GM12878 (cell line): ENCODE data around the gene RBBP8NL. TPM values are rescaled to one million over a fixed set of nuclear protein-coding genes. Genes with fewer than 3 reads are reported as not detected.

Experiments
- ATAC-seq: fragments of 200-7000 bp; cut with Tn5 transposase; 3 replicates; pipeline ENCODE4 v1.9.1; 2020; ENCODE audit warnings: mild to moderate bottlenecking, moderate library complexity
- BruUV-seq: library from RNA; stranded (reverse); fragments of 400-500 nt; replicated peaks from 2 replicates; lab custom pipeline; 2021; lab: Mats Ljungman, UMichigan
- CTCF ChIA-PET: fragments of 300-600 bp; sonication (Branson Sonifier 250); formaldehyde crosslinking; extraction: SDS; loops from one replicate; lab custom pipeline; 2021; ENCODE audit warnings: inconsistent platforms; lab: Yijun Ruan, JAX
- POLR2A ChIA-PET: fragments of 350-600 bp; formaldehyde crosslinking; extraction: SDS; loops from one replicate; lab custom pipeline; 2021; ENCODE audit warnings: inconsistent platforms; lab: Charles Lee
- RAD21 ChIA-PET: fragments of 300-600 bp; sonication (Branson Sonifier 250); formaldehyde crosslinking; loops from one replicate; lab custom pipeline; 2023; ENCODE audit warnings: antibody characterized with exemption; ENCODE audit not compliant: unreplicated experiment; lab: Charles Lee
- SMC1A ChIA-PET: fragments of 300-600 bp; sonication (Branson Sonifier 250); formaldehyde crosslinking; loops from one replicate; lab custom pipeline; 2023; ENCODE audit not compliant: unreplicated experiment, uncharacterized antibody; lab: Charles Lee
- DNase-seq: peaks from one replicate; pipeline ENCODE4 v3.0.0-alpha.2; 2011; ENCODE audit warnings: low read depth, low spot score
- FAIRE-seq: peaks from 3 replicates; lab custom pipeline; 2011; peaks lifted over from hg19 to GRCh38; lab: Jason Lieb, UNC
- H2AFZ ChIP-seq: 2 replicates; pipeline ENCODE4 v1.6.0; 2011; ENCODE audit warnings: low read depth, low read length, control low read depth; ENCODE audit not compliant: control insufficient read depth
- H3K27ac ChIP-seq: 2 replicates; pipeline ENCODE4 v1.5.1; 2011; ENCODE audit warnings: control low read depth; ENCODE audit not compliant: control insufficient read depth, insufficient read depth
- H3K27me3 ChIP-seq, 2 experiments: replicated peaks in 1 of 2; 2 replicates each; pipeline versions ENCODE4 v1.6.0 to v1.6.1; 2011; ENCODE audit warnings: low read length in 1 of 2; ENCODE audit not compliant: control insufficient read depth in 2 of 2, insufficient read depth in 2 of 2
- H3K36me3 ChIP-seq, 2 experiments: 2 replicates each; pipeline ENCODE4 v1.5.1; 2011; ENCODE audit warnings: low read length in 1 of 2; ENCODE audit not compliant: control insufficient read depth in 2 of 2, insufficient read depth in 2 of 2
- H3K4me1 ChIP-seq: 2 replicates; pipeline ENCODE4 v1.6.1; 2011; ENCODE audit warnings: mild to moderate bottlenecking, low read length, moderate library complexity, mixed read lengths; ENCODE audit not compliant: control insufficient read depth, insufficient read depth
- H3K4me2 ChIP-seq: 2 replicates; pipeline ENCODE4 v1.6.0; 2011; ENCODE audit warnings: control low read depth; ENCODE audit not compliant: control insufficient read depth, insufficient read depth
- H3K4me3 ChIP-seq: fragments of 200-600 bp; sonication (generic); 2 replicates; pipeline ENCODE4 v1.5.1; 2016
- H3K79me2 ChIP-seq: 2 replicates; pipeline ENCODE4 v1.6.0; 2011; ENCODE audit warnings: low read length; ENCODE audit not compliant: control insufficient read depth, insufficient read depth
- H3K9ac ChIP-seq: 2 replicates; pipeline ENCODE4 v1.8.0; 2011; ENCODE audit warnings: low read length, control low read depth, mixed read lengths; ENCODE audit not compliant: control insufficient read depth, insufficient read depth
- H3K9me3 ChIP-seq: replicated peaks from 3 replicates; pipeline ENCODE4 v1.5.1; 2011; ENCODE audit warnings: mild to moderate bottlenecking, low read length; ENCODE audit not compliant: control insufficient read depth, insufficient read depth
- H4K20me1 ChIP-seq: 2 replicates; pipeline ENCODE4 v1.6.0; 2011; ENCODE audit not compliant: control insufficient read depth, insufficient read depth
- HCFC1 ChIP-seq: fragments of 150-350 bp; IDR thresholded peaks from 2 replicates; pipeline ENCODE4 v1.6.1; 2014; ENCODE audit warnings: low read length
- HDAC6 ChIP-seq: fragments of 200-600 bp; sonication (generic); IDR thresholded peaks from one replicate; pipeline ENCODE4 v1.8.0; 2017; ENCODE audit warnings: antibody characterized with exemption; ENCODE audit not compliant: unreplicated experiment
- MTA3 ChIP-seq: IDR thresholded peaks from 2 replicates; pipeline ENCODE4 v1.6.1; 2012; ENCODE audit warnings: low read length, inconsistent platforms, borderline replicate concordance
- MYC ChIP-seq: IDR thresholded peaks from 2 replicates; pipeline ENCODE4 v1.6.1; 2011; ENCODE audit warnings: mild to moderate bottlenecking, low read length, moderate library complexity, inconsistent platforms; ENCODE audit not compliant: insufficient read depth, insufficient replicate concordance, insufficient read length, severe bottlenecking
- NFYB ChIP-seq: IDR thresholded peaks from 2 replicates; pipeline ENCODE4 v1.6.1; 2011; ENCODE audit warnings: low read depth, mild to moderate bottlenecking, low read length, improper control_type of control experiment, moderate library complexity; ENCODE audit not compliant: insufficient read depth
- PAX5 ChIP-seq: IDR thresholded peaks from 2 replicates; pipeline ENCODE4 v1.6.1; 2011; ENCODE audit warnings: low read depth, low read length, borderline replicate concordance
- PML ChIP-seq: IDR thresholded peaks from 2 replicates; pipeline ENCODE4 v1.6.1; 2012; ENCODE audit warnings: low read length, inconsistent platforms
- POLR2AphosphoS5 ChIP-seq: IDR thresholded peaks from 2 replicates; pipeline ENCODE4 v1.6.1; 2011; ENCODE audit warnings: mild to moderate bottlenecking, low read length, inconsistent platforms
- POU2F2 ChIP-seq: IDR thresholded peaks from 3 replicates; pipeline ENCODE4 v1.6.1; 2011; ENCODE audit warnings: low read depth, mild to moderate bottlenecking, low read length, borderline replicate concordance
- SMAD5 ChIP-seq: IDR thresholded peaks from 2 replicates; pipeline ENCODE4 v1.6.1; 2016; ENCODE audit warnings: antibody characterized with exemption, low read depth
- SMC3 ChIP-seq: IDR thresholded peaks from 2 replicates; pipeline ENCODE4 v1.6.1; 2011; ENCODE audit warnings: low read length, improper control_type of control experiment, borderline replicate concordance
- STAT3 ChIP-seq: IDR thresholded peaks from 2 replicates; pipeline ENCODE4 v1.6.1; 2011; ENCODE audit warnings: low read depth, low read length, improper control_type of control experiment
- SUZ12 ChIP-seq: fragments of 200-600 bp; sonication (generic); IDR thresholded peaks from one replicate; pipeline ENCODE4 v1.6.1; 2018; ENCODE audit warnings: antibody characterized with exemption, mild to moderate bottlenecking; ENCODE audit not compliant: unreplicated experiment
- TCF7 ChIP-seq: IDR thresholded peaks from 2 replicates; pipeline ENCODE4 v1.6.1; 2014; ENCODE audit warnings: antibody characterized with exemption, borderline replicate concordance
- WGBS: methylation state at CpG from one replicate; pipeline ENCODE4 v1.1.6; 2016; ENCODE audit warnings: low lambda C conversion rate; ENCODE audit not compliant: insufficient replicate concordance, insufficient coverage; ENCODE audit errors: missing lambda C conversion rate; 5-methylcytosine and 5-hydroxymethylcytosine counted together
- in situ Hi-C: fragments of 300-500 bp; cut with MboI; formaldehyde crosslinking; loops from 9 replicates; pipeline ENCODE4 v1.14.3; 2018; ENCODE audit warnings: mixed read lengths
- intact Hi-C: fragments of 100-400 bp; cut with micrococcal nuclease; formaldehyde crosslinking; loops from one replicate; pipeline ENCODE4 v1.14.2; 2022; ENCODE audit not compliant: unreplicated experiment
- polyA plus RNA-seq, 11 experiments: library from polyadenylated mRNA; depleted of rRNA in 4 of 11; unstranded in 6 of 11; stranded (reverse) in 5 of 11; fragments of >200 nt; fragmentation: Nextera tagmentation in 4 of 11; fragmentation: Illumina TruSeq in 1 of 11; extraction: Ambion mirVana in 4 of 11; extraction: Trizol in 1 of 11; gene quantifications; 1 replicate in 1 of 11; 2 replicates in 10 of 11; pipeline versions ENCODE4 v1.2.1 to v1.2.3, GENCODE V29; 2011 to 2016; ENCODE audit warnings: inconsistent platforms in 2 of 11, missing spikeins in 2 of 11, low read depth in 1 of 11
- total RNA-seq, 4 experiments: library from RNA; depleted of rRNA in 3 of 4; stranded (reverse); fragments of >200 nt in 3 of 4; fragmentation: Illumina TruSeq in 1 of 4; extraction: Trizol in 1 of 4; gene quantifications; 2 replicates each; pipeline versions ENCODE4 v1.2.1 to v1.2.3, GENCODE V29; 2013 to 2021
- TF ChIP-seq, protein P1 (sequence below): IDR thresholded peaks from 2 replicates; pipeline ENCODE4 v1.6.1; 2012; ENCODE audit warnings: improper control_type of control experiment, low read depth, low read length; ENCODE audit not compliant: insufficient replicate concordance
- TF ChIP-seq, protein P2 (sequence below): IDR thresholded peaks from 2 replicates; pipeline ENCODE4 v1.6.1; 2011; ENCODE audit warnings: borderline replicate concordance, low read depth, mild to moderate bottlenecking, moderate library complexity, low read length; ENCODE audit not compliant: insufficient read depth, poor library complexity, severe bottlenecking

The RBBP8NL gene
- total and polyA plus RNA-seq, 10 of the 15 experiments (the other 5 are each of a cell fraction or from before 2014, with no cell fraction given), result not detected

DNA sequence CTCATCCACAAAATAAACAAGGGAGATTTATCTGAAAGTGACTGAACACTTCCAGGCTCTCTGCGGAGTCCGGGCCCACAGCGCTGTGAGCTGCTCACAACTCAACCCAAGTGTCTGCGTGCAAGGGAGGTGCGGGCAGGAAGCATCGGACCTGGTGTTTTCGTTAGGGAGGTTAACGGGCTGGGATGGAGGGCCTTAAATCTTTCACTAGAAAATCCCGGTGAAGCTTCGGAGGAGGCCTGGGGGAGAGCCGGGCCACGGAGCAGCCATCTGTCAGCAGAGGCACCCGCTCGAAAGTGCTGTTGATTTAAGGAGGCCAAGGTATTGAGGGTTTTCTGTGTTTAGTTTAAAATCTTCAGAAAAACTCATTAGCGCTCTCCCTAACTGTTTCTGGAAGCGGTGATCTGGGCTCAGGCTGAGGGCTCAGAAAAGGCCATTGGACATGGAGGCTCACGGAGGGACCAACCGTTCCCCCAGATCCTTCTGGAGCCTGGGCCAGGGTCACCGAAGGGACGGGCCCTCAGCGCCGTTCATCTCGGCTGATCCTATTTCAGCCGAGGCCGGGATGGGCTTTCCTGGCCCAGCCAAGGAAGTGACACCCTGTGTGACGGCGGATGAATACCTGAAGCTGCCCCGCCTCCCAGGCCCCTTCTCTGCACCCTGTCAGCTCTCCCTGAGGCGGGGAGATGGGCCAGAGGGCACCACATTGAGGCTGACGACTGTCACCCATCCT lies 27.7 kb upstream of the RBBP8NL start (continued):
- TF ChIP-seq, protein P1, sequence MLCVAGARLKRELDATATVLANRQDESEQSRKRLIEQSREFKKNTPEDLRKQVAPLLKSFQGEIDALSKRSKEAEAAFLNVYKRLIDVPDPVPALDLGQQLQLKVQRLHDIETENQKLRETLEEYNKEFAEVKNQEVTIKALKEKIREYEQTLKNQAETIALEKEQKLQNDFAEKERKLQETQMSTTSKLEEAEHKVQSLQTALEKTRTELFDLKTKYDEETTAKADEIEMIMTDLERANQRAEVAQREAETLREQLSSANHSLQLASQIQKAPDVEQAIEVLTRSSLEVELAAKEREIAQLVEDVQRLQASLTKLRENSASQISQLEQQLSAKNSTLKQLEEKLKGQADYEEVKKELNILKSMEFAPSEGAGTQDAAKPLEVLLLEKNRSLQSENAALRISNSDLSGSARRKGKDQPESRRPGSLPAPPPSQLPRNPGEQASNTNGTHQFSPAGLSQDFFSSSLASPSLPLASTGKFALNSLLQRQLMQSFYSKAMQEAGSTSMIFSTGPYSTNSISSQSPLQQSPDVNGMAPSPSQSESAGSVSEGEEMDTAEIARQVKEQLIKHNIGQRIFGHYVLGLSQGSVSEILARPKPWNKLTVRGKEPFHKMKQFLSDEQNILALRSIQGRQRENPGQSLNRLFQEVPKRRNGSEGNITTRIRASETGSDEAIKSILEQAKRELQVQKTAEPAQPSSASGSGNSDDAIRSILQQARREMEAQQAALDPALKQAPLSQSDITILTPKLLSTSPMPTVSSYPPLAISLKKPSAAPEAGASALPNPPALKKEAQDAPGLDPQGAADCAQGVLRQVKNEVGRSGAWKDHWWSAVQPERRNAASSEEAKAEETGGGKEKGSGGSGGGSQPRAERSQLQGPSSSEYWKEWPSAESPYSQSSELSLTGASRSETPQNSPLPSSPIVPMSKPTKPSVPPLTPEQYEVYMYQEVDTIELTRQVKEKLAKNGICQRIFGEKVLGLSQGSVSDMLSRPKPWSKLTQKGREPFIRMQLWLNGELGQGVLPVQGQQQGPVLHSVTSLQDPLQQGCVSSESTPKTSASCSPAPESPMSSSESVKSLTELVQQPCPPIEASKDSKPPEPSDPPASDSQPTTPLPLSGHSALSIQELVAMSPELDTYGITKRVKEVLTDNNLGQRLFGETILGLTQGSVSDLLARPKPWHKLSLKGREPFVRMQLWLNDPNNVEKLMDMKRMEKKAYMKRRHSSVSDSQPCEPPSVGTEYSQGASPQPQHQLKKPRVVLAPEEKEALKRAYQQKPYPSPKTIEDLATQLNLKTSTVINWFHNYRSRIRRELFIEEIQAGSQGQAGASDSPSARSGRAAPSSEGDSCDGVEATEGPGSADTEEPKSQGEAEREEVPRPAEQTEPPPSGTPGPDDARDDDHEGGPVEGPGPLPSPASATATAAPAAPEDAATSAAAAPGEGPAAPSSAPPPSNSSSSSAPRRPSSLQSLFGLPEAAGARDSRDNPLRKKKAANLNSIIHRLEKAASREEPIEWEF, result no peak

DNA sequence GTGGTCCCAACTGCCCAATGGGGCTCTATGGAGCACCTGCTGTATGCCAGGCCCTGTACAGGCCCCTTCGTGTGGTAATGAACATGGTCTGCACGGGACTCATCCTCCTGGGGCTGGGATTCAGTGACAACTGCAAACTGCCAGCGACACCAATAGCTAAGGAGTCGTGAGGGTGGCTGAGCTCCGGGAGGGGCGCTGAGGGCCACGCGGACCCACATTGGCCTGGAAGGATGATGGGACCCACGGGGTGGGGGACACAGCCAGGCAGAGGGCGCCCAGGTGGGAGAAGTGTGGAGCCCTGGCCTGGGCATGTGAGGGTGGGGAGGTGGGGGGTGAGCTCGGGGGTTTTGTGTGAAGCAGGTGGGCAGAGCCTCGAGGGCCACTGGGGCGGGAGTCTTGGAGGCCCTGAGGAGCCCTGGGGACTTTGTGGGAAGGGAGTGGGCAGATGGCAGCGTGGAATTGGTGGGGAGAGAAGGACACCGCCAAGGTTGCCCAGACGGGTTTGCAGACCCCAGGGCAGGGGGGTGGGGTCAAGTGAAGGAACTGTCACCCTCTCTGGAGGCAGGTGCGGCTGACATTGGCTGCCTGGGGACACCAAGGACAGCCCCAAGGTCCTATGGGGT lies 26.0 kb upstream of the RBBP8NL start:
- H3K27ac ChIP-seq, result no peak overlapping the region
- no peak for FAIRE-seq
- BruUV-seq, result no TSS peak
- TF ChIP-seq HDAC6, result no peak
- no peak for TF ChIP-seq PML
- no peak for TF ChIP-seq TCF7
- TF ChIP-seq STAT3, result no peak
- TF ChIP-seq MYC, result no peak
- TF ChIP-seq SUZ12, result no peak
- TF ChIP-seq PAX5, result no peak
- TF ChIP-seq POU2F2, result no peak
- no peak for TF ChIP-seq POLR2AphosphoS5
- TF ChIP-seq NFYB, result no peak
- no peak for TF ChIP-seq SMAD5
- TF ChIP-seq, protein P2, sequence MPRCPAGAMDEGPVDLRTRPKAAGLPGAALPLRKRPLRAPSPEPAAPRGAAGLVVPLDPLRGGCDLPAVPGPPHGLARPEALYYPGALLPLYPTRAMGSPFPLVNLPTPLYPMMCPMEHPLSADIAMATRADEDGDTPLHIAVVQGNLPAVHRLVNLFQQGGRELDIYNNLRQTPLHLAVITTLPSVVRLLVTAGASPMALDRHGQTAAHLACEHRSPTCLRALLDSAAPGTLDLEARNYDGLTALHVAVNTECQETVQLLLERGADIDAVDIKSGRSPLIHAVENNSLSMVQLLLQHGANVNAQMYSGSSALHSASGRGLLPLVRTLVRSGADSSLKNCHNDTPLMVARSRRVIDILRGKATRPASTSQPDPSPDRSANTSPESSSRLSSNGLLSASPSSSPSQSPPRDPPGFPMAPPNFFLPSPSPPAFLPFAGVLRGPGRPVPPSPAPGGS, result no peak
- no peak for TF ChIP-seq HCFC1
- no peak for TF ChIP-seq MTA3
- no peak for TF ChIP-seq SMC3

More for the DNA sequence above, 26.0 kb upstream of the RBBP8NL start:
- Histone ChIP-seq H3K4me2 (no peak overlapping the region), H3K9me3 (no peaks in the 10 kb centered on the region), H3K36me3 (no peaks in the 10 kb centered on the region), H4K20me1 (no peaks in the 10 kb centered on the region), H3K79me2 (no peaks in the 10 kb centered on the region), H3K4me1 (no peaks in the 10 kb centered on the region), H3K9ac (no peak overlapping the region), H3K27me3 (peaks cover 0 to 5% of the 10 kb centered on the region in 2 experiments; a peak in 3 of 4 replicates), H2AFZ (no peak overlapping the region), H3K4me3 (no peak overlapping the region)
- intact Hi-C loops, result no loop called here
- DNase-seq, result no peak
- SMC1A ChIA-PET, result no interaction called here
- ATAC-seq, result no peak
- in situ Hi-C loops, result no loop called here
- 36% methylated on average over 16 of the region's 17 CpGs for WGBS
- RAD21 ChIA-PET, result no interaction called here
- CTCF ChIA-PET, result no interaction called here
- POLR2A ChIA-PET, result no interaction called here
